Hepatocyte (in vitro differentiated cells): ENCODE results near the gene FOXP4. TPM values are rescaled to one million over a fixed set of nuclear protein-coding genes. Genes with fewer than 3 reads are reported as not detected.
A peak's percentile ranks its signal among the peaks of the same experiment; 100 is the strongest.

Experiments
- DNase-seq: peaks from one replicate; pipeline ENCODE4 v3.0.0-alpha.2; 2016; ENCODE audit warnings: low spot score
- H2AFZ ChIP-seq: fragments of 200-600 bp; sonication (generic); 2 replicates; pipeline ENCODE4 v1.6.0; 2016; ENCODE audit warnings: antibody characterized with exemption, mild to moderate bottlenecking
- H3K27ac ChIP-seq: fragments of 200-600 bp; sonication (generic); 2 replicates; pipeline ENCODE4 v1.5.1; 2016; ENCODE audit warnings: mild to moderate bottlenecking
- H3K27me3 ChIP-seq: fragments of 200-600 bp; sonication (generic); 2 replicates; pipeline ENCODE4 v1.6.1; 2016
- H3K36me3 ChIP-seq: fragments of 200-600 bp; sonication (generic); replicated peaks from 2 replicates; pipeline ENCODE4 v1.5.1; 2016; ENCODE audit warnings: low read depth; ENCODE audit not compliant: insufficient read depth
- H3K4me1 ChIP-seq: fragments of 200-600 bp; sonication (generic); 2 replicates; pipeline ENCODE4 v1.5.1; 2016; ENCODE audit warnings: mild to moderate bottlenecking, moderate library complexity; ENCODE audit not compliant: insufficient read depth
- H3K4me2 ChIP-seq: fragments of 200-600 bp; sonication (generic); 2 replicates; pipeline ENCODE4 v1.6.0; 2016
- H3K4me3 ChIP-seq: fragments of 200-600 bp; sonication (generic); 2 replicates; pipeline ENCODE4 v1.5.1; 2016; ENCODE audit warnings: mild to moderate bottlenecking
- H3K79me2 ChIP-seq: fragments of 200-600 bp; sonication (generic); 2 replicates; pipeline ENCODE4 v1.6.0; 2017; ENCODE audit warnings: mild to moderate bottlenecking
- H3K9me2 ChIP-seq: fragments of 200-600 bp; sonication (generic); replicated peaks from 2 replicates; pipeline ENCODE4 v1.6.0; 2017; ENCODE audit warnings: mild to moderate bottlenecking; ENCODE audit not compliant: insufficient read depth
- H3K9me3 ChIP-seq: fragments of 200-600 bp; sonication (generic); 2 replicates; pipeline ENCODE4 v1.5.1; 2016; ENCODE audit warnings: low read depth, mild to moderate bottlenecking
- H4K20me1 ChIP-seq: fragments of 200-600 bp; sonication (generic); 2 replicates; pipeline ENCODE4 v1.6.0; 2016; ENCODE audit warnings: mild to moderate bottlenecking; ENCODE audit not compliant: insufficient read depth, poor library complexity, severe bottlenecking
- EZH2 ChIP-seq: fragments of 200-600 bp; sonication (generic); IDR thresholded peaks from 2 replicates; pipeline ENCODE4 v1.6.1; 2016; ENCODE audit warnings: antibody characterized with exemption, mild to moderate bottlenecking, borderline replicate concordance
- EZH2phosphoT487 ChIP-seq: fragments of 200-600 bp; sonication (generic); IDR thresholded peaks from one replicate; pipeline ENCODE4 v1.6.1; 2018; ENCODE audit warnings: antibody characterized with exemption, mild to moderate bottlenecking, low read depth, moderate library complexity; ENCODE audit not compliant: unreplicated experiment, severe bottlenecking
- WGBS: methylation state at CpG from one replicate; pipeline ENCODE4 v1.1.6; 2016; ENCODE audit warnings: low lambda C conversion rate; ENCODE audit errors: missing lambda C conversion rate; 5-methylcytosine and 5-hydroxymethylcytosine counted together
- polyA plus RNA-seq: library from polyadenylated mRNA; unstranded; fragments of >200 nt; fragmentation: Nextera tagmentation; extraction: Ambion mirVana; gene quantifications from 2 replicates; pipeline ENCODE4 v1.2.1, GENCODE V29; 2016
- total RNA-seq: library from RNA; depleted of rRNA; stranded (reverse); fragments of >200 nt; gene quantifications from 2 replicates; pipeline ENCODE4 v1.2.3, GENCODE V29; 2014
- TF ChIP-seq, protein P1 (sequence below): fragments of 200-600 bp; sonication (generic); IDR thresholded peaks from 2 replicates; pipeline ENCODE4 v1.5.1; 2016; ENCODE audit warnings: antibody characterized with exemption, mild to moderate bottlenecking; ENCODE audit not compliant: poor library complexity

FOXP4 gene
- total and polyA plus RNA-seq, 2 experiments from 2014 or later, result 24.3 to 87.8 TPM

DNA sequence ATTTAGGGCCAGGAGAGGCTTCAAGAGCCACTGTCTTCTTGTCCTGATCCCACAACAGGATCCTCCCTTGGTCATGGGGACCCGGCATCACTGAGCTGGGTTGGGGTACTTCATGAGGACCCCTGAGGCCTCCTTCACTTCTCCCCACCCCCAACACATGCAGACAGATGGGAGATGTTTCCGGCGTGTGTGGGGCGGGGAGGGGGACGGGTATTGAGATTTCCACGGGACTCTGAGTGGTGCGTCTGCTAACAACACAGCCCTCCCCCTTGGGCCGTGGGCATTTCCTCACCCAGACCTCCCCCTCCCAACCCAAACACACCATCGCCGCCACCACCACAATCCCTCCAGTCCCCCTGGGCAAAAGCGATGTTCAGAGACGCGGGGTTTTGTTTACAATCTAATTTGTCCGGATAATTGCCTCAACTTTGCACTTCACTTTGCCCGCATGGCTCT is 906 bp upstream of the FOXP4 start:
- Histone ChIP-seq H3K79me2 (peaks cover 79% of the 10 kb centered on the region), H2AFZ (peak overlapping the region; percentile 73), H3K4me2 (peak overlapping the region; percentile 96), H3K27me3 (no peaks in the 10 kb centered on the region), H3K9me2 (no peaks in the 10 kb centered on the region), H3K4me3 (peak overlapping the region; percentile 71), H3K36me3 (no peaks in the 10 kb centered on the region), H4K20me1 (peaks cover 32% of the 10 kb centered on the region), H3K9me3 (no peaks in the 10 kb centered on the region), H3K4me1 (peaks cover 36% of the 10 kb centered on the region), H3K27ac (peak overlapping the region; percentile 83)
- 7% methylated on average over 11 of the region's 15 CpGs for WGBS
- TF ChIP-seq EZH2 (no peak), EZH2phosphoT487 (no peak)
- TF ChIP-seq, protein P1, sequence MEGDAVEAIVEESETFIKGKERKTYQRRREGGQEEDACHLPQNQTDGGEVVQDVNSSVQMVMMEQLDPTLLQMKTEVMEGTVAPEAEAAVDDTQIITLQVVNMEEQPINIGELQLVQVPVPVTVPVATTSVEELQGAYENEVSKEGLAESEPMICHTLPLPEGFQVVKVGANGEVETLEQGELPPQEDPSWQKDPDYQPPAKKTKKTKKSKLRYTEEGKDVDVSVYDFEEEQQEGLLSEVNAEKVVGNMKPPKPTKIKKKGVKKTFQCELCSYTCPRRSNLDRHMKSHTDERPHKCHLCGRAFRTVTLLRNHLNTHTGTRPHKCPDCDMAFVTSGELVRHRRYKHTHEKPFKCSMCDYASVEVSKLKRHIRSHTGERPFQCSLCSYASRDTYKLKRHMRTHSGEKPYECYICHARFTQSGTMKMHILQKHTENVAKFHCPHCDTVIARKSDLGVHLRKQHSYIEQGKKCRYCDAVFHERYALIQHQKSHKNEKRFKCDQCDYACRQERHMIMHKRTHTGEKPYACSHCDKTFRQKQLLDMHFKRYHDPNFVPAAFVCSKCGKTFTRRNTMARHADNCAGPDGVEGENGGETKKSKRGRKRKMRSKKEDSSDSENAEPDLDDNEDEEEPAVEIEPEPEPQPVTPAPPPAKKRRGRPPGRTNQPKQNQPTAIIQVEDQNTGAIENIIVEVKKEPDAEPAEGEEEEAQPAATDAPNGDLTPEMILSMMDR, result no peak
- no peak for DNase-seq

DNA sequence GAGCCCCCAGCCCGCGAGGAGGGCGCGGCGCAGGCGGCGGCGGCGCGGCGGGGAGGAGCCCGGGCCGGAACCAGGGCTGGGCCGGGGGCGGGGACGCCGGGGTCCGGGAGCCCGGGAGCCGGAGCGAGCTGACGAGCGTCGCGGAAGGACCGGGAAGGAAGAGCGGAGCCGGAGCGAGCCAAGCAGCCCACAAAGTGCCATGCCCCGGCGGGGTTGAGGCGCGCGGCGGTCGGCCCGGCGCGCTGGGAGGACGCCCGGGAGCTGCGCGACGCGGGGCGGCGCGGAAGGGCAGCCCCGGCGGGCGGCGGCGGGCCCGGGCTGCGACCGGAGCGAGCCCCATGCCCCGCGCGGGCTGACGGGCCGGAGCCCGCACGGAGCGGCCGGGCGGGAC is 289 bp downstream of the FOXP4 start:
- H4K20me1 ChIP-seq, result peaks cover 44% of the 10 kb centered on the region
- no peaks in the 10 kb centered on the region for H3K36me3 ChIP-seq
- peaks cover 84% of the 10 kb centered on the region for H3K79me2 ChIP-seq
- H3K9me3 ChIP-seq, result no peaks in the 10 kb centered on the region
- TF ChIP-seq EZH2 (no peak), EZH2phosphoT487 (no peak)
- TF ChIP-seq, protein P1, result no peak
- H3K4me2 ChIP-seq, result peak overlapping the region; percentile 98
- H3K4me3 ChIP-seq, result peak overlapping the region; percentile 97
- 0% methylated on average over 3 of the region's 67 CpGs for WGBS
- no peak overlapping the region for H2AFZ ChIP-seq
- no peaks in the 10 kb centered on the region for H3K27me3 ChIP-seq
- H3K4me1 ChIP-seq, result peaks cover 48% of the 10 kb centered on the region
- DNase-seq, result no peak
- H3K9me2 ChIP-seq, result no peaks in the 10 kb centered on the region
- peak overlapping the region; percentile 87 for H3K27ac ChIP-seq

DNA sequence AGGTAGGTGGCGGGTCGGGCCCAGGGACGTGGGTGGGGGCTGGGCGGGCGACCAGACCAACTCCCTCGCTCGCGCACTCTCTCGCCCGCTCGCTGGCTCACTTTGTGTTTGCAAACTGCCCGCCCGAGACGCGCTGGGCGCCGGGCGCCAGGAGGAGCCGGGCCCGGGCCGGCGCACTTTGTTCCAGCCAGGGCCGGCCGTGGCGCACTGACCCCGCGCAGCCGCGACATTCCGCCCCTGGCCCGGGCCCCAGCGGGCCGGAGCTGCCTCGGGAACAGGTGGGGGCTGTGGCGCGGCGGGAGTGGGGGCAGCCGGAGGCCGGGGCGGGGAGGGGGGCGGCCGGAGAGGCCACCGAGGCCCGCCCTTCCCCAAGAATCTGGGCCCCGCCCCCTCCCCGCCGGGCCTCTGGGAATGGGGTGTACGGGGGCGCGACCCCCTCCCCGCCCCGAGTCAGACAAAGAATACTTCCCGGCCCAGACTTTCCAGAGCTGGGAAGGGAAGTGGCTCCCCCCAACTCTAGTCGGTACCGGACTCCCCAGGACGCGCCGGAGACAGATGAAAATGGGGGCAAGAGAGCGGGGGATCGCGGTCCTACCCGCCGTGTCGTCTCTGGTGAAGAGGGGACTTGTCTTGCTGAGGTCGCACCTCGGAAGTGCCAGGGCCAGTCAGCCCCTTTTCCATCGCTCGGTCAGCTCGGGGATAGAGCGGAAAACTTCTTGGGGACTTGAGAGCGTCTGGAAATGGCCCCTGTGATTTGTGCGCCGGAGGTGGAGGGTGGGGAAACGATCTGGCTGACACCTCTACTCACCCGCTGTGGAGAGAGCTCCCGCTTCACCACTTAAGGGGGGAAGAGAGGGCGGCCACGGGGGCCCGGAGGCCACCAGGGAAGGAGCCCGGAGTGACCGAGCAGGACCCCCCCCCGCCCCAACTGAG is 951 bp downstream of the FOXP4 start:
- H3K27ac ChIP-seq, result peak overlapping the region; percentile 87
- WGBS, result 3% methylated on average over 25 of the region's 82 CpGs

More for the DNA sequence above, 951 bp downstream of the FOXP4 start:
- Histone ChIP-seq H3K79me2 (peaks cover 87% of the 10 kb centered on the region), H2AFZ (peak overlapping the region; percentile 63), H3K9me2 (no peaks in the 10 kb centered on the region), H3K4me1 (peaks cover 48% of the 10 kb centered on the region), H3K9me3 (no peaks in the 10 kb centered on the region), H3K36me3 (no peaks in the 10 kb centered on the region), H3K27me3 (no peaks in the 10 kb centered on the region), H3K4me3 (peak overlapping the region; percentile 97), H4K20me1 (peaks cover 51% of the 10 kb centered on the region), H3K4me2 (peak overlapping the region; percentile 98)
- TF ChIP-seq EZH2phosphoT487, result no peak
- TF ChIP-seq EZH2, result no peak
- TF ChIP-seq, protein P1, result no peak
- peak; percentile 73 for DNase-seq
